Panc1 (cell line): ENCODE measurements around the gene FAM13A.

Experiments used
- POLR2AphosphoS5 ChIP-seq: IDR thresholded peaks from 2 replicates; pipeline ENCODE4 v1.6.1; 2012; ENCODE audit warnings: mild to moderate bottlenecking, low read depth, low read length, moderate library complexity
- SIN3A ChIP-seq: IDR thresholded peaks from 2 replicates; pipeline ENCODE4 v1.6.1; 2012; ENCODE audit warnings: low read depth, mild to moderate bottlenecking, low read length, moderate library complexity, borderline replicate concordance; ENCODE audit not compliant: insufficient read depth
- TCF7L2 ChIP-seq: IDR thresholded peaks from 2 replicates; pipeline ENCODE4 v1.6.1; 2011; ENCODE audit warnings: mild to moderate bottlenecking, low read depth, low read length, inconsistent platforms
- TF ChIP-seq, protein P1 (sequence below): fragments of 450-650 bp; IDR thresholded peaks from 2 replicates; pipeline ENCODE4 v1.5.1; 2017; ENCODE audit warnings: mild to moderate bottlenecking
- TF ChIP-seq, protein P2 (sequence below), 2 experiments: IDR thresholded peaks; 2 replicates each; pipeline ENCODE4 v1.6.1; 2011 to 2012; ENCODE audit warnings: low read depth in 2 of 2, control low read depth in 1 of 2, low read length in 1 of 2, mild to moderate bottlenecking in 1 of 2, moderate library complexity in 1 of 2; ENCODE audit not compliant: insufficient read depth in 1 of 2

DNA sequence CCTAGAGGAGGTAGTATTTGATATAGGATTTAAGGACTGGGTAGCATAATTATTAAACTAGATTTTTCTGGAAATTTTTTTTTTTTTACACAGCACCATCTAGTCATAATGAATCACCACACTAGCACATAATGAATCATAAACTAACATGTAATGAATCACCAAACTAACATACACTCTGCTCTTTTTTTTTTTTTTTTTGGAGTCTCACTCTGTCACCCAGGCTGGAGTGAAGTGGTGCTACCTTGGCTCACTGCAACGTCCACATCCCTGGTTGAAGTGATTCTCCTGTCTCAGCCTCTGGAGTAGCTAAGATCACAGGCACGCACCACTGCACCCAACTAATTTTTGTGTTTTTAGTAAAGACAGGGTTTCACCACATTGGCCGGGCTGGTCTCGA, 92.5 kb downstream of the FAM13A start:
- TF ChIP-seq, protein P1, sequence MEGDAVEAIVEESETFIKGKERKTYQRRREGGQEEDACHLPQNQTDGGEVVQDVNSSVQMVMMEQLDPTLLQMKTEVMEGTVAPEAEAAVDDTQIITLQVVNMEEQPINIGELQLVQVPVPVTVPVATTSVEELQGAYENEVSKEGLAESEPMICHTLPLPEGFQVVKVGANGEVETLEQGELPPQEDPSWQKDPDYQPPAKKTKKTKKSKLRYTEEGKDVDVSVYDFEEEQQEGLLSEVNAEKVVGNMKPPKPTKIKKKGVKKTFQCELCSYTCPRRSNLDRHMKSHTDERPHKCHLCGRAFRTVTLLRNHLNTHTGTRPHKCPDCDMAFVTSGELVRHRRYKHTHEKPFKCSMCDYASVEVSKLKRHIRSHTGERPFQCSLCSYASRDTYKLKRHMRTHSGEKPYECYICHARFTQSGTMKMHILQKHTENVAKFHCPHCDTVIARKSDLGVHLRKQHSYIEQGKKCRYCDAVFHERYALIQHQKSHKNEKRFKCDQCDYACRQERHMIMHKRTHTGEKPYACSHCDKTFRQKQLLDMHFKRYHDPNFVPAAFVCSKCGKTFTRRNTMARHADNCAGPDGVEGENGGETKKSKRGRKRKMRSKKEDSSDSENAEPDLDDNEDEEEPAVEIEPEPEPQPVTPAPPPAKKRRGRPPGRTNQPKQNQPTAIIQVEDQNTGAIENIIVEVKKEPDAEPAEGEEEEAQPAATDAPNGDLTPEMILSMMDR, result no peak
- TF ChIP-seq POLR2AphosphoS5, result no peak
- TF ChIP-seq, protein P2, sequence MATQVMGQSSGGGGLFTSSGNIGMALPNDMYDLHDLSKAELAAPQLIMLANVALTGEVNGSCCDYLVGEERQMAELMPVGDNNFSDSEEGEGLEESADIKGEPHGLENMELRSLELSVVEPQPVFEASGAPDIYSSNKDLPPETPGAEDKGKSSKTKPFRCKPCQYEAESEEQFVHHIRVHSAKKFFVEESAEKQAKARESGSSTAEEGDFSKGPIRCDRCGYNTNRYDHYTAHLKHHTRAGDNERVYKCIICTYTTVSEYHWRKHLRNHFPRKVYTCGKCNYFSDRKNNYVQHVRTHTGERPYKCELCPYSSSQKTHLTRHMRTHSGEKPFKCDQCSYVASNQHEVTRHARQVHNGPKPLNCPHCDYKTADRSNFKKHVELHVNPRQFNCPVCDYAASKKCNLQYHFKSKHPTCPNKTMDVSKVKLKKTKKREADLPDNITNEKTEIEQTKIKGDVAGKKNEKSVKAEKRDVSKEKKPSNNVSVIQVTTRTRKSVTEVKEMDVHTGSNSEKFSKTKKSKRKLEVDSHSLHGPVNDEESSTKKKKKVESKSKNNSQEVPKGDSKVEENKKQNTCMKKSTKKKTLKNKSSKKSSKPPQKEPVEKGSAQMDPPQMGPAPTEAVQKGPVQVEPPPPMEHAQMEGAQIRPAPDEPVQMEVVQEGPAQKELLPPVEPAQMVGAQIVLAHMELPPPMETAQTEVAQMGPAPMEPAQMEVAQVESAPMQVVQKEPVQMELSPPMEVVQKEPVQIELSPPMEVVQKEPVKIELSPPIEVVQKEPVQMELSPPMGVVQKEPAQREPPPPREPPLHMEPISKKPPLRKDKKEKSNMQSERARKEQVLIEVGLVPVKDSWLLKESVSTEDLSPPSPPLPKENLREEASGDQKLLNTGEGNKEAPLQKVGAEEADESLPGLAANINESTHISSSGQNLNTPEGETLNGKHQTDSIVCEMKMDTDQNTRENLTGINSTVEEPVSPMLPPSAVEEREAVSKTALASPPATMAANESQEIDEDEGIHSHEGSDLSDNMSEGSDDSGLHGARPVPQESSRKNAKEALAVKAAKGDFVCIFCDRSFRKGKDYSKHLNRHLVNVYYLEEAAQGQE (IDR thresholded peaks at IDR 0.05; ENCODE audit: insufficient read depth in 1 of 2, low read depth in 2 of 2, low read length in 1 of 2), result no peak
- TF ChIP-seq TCF7L2, result no peak
- TF ChIP-seq SIN3A, result no peak
